ENCODE measurements around the gene DTX3L. TPM values are rescaled to one million over a fixed set of nuclear protein-coding genes. Genes with fewer than 3 reads are reported as not detected.

The DTX3L gene
- total RNA-seq, 1 experiment from 2014 or later: 24.9 TPM

DNA sequence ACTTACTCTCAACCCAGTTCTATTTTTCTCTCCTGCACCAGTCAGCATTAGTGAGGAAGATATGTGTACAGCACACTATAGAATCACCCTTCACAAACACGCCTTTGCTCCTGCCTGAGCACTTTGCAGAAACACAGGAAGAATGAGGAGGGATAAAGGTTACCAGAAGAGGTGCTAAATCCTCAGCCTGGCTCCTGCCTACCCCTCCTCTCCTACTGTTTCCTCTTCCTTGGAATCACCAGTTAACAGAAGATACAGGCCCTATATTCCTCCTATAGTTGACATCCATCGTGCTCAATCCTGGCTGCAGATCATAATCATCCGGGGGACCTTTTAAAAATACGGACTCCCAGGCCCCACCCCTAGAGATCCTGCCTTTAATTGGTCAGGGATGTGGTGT is 42.2 kb downstream of the DTX3L start:
- no peak for DNase-seq (ENCODE audit: low read depth)

DNA sequence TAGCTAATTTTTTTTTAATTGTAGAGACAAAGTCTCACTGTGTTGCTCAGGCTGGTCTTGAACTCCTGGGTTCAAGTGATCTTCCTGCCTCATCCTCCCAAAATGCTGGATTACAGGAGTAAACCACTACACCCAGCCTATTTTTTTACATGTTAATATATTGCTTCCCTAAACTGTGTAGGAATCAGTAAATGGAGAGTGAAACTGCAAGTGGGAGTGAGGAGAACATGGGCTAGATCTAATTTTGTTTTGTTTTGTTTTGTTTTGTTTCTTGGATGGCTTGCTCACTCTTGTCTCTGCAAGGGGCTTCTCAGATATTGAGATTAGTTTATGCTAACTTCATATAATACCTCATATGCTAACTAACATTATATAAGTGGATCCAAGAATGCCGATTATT is 44.8 kb downstream of the DTX3L start:
- DNase-seq (ENCODE audit: low read depth): no peak

DNA sequence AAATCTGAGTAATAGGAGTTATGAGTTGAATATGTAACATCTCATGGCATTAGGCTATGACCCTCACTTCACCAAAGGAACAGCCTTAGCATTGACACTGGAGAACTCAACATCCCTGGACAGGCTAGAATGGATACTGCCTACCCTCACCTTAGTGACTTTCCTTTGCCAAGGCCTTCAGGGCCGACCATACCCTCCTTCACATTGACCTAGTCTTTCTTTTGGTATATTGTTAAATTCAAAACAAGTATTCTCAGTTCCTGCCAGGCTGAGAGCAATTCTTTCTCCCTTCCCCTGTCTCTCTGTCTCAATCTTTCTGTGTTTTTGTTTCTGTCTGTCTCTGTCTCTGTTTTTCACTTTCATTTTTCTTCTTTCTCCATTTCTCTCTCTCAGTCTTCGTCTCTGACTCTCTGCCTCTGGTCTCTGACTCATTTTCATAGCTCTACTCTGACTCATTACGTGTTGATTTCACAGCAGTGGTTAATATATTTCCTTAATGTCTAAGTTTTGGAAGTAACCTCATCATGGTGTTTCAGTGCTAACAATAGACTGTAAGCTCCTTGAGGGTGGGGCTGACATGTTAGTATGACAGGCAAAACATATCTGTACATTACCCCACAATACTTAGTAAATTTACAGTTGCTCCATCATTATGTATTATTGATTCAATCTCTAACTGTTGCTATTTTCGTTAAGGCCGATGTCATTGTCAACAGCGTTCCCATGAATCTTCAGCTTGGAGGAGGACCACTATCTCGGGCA is 45.8 kb downstream of the DTX3L start:
- DNase-seq (ENCODE audit: low read depth): peak; percentile 85

DNA sequence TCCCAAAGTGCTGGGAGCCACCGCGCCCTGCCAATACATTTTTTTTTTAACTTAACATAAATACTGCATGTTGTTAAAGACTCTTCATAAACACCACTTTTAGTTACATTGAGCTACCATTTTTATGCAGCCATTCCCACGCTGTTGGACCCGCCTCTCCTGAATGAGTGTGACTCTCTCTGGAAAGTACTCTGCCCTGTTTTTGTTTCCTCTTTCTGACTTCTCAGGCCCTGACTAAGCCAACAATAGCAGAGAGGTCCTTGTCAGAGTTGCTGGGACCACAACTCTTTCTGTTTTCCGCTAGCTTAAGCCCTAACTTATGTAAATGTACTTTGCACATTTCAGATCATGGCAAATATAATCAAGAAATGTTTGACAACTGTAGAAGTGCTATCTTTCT is 48.6 kb downstream of the DTX3L start:
- no peak for DNase-seq (ENCODE audit: low read depth)

DNA sequence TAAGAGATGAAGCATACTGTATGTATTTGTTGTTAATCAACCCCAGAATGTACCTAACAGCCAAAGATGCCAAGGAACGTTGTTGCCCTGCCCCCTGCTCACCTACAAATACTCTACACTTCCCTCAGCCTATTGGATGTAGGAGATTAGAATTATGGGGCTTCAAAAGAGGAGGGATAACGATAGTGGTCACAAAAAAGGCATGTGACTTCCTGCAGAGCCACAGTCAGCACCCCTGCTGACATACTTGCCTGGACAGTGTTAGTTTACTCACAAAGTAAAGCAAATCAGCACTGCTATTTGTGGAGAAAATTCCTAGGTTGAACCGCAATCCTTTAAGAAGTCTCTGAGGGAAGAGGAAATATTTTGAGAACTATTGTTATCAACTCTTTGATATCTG is 51.2 kb downstream of the DTX3L start:
- no peak for DNase-seq (ENCODE audit: low read depth)

DNA sequence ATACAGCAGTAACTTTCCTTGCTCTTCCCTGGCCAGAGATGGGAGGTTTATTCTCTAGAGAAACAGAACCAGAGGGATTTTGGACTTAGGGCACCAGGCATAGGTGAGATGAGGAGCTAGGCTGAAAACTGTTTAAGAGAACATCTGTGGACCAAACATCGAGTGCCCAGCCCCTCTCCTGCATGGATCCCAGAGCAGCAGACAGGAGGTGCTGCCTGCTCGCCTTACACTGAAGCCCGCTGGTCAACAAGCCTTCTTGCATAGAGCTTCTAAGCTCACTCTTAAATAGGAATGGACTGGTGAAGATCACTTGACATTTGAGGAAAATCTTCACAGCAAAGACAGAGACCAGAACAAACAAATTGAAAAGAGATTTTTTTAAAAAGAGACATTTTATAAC is 54.5 kb downstream of the DTX3L start:
- DNase-seq (ENCODE audit: low read depth): no peak

DNA sequence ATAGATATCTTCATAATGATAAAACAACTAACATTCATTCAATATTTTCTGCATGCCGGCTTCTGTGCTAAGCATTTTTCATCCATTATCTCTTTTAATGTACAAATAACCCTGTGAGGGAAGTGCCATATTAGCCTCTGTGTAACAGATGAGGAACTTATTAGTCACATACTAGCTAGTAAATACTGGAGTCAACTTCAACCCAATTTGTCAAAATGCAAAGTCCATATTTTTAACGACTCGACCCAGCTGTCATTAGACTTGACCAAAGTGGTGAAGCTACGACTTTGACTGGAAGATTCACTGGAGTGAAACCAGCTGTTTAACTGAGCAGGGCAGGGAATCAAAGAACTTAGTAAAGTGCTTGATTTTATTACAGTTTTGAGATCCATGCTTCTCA is 54.9 kb downstream of the DTX3L start:
- DNase-seq (ENCODE audit: low read depth): no peak

DNA sequence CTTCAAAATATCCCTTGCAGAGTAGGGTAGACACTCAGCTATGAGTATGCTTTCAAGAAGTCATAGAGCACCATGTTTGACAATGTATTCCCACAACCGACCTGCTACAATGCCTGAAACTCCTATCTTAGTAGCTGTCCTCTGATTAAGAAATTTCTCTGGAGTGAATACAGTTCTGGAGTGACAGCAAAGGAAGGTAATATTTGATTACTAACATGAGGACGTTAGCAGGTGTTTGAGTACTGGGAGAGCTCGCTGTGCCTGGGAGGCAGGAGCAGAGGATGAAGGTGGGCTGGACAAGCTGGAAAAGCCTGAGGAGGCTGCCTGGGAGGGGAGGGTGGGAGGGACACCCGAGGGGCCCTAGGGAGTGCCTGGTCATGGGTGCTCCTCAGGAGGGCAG is 56.3 kb downstream of the DTX3L start:
- no peak for DNase-seq (ENCODE audit: low read depth)

DNA sequence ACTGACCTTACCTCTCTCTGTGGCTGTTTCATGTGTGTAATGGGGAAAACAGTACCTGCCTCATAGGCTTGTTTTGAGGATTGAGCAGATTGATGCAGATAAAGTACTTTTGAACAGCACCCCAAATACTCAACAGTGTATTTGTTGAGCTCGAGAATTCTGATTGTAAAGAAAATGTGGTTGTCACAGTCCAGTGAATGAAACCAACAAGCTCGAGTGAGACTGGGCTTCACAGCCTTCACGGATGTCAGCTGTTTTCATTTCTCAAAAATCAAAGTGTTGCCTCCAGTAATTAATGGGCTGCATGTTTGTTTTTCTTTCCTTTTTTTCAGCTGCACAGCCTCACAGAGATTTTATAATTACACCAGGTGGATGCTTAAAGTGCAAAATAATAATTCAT is 57.0 kb downstream of the DTX3L start:
- DNase-seq (ENCODE audit: low read depth): no peak

DNA sequence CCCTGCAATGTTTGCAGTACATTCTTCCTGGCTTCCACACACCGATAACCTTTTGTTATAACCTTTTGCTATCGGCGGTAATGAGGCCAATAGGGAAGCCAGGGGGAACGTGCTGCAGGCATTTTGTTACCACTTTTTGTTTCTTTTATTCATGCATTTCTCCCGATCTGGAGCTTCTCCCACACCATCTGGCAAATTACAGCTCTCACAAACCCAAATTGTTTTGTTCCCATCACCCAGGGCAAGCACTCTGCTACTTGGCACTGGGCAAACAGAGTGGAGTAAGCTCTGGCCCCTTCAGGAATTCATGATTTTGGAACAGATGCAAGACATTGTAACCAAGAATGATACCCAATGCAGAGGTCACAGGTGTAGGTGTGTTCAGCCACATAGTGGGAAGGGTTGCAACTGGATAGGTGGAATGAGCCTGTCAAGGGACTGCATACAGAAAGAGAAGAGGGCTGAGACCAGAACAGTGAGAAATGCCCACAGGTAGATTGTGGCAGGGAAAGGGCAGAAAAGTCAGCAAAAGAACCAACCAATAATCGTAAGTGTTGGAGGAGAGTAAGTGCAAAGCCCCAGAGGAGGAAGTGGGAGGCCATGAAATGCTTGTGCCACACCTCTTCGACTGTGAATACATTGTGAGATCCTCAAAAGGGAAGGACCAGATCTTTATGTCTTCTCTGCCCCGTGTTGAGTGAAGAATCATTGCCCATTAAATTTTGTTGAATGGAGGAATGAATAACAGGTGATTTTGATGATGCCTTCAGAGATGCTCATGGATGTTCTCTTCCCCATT is 59.1 kb downstream of the DTX3L start:
- DNase-seq (ENCODE audit: low read depth): no peak

Other genes starting within 250 kb of the DTX3L start
- gene CSTA, start 239.1 kb upstream of the DTX3L start, total RNA-seq (2014; rRNA removed; shearing (Covaris generic)): 0.72 and 0.78 TPM in 2 replicates
- gene MIX23, start 181.1 kb upstream of the DTX3L start, total RNA-seq (2014; rRNA removed; shearing (Covaris generic)): 66.8 and 99.6 TPM in 2 replicates
- gene FAM162A, start 180.2 kb upstream of the DTX3L start, total RNA-seq (2014; rRNA removed; shearing (Covaris generic)): 72.1 and 87.6 TPM in 2 replicates
- 6.2 and 9.4 TPM in 2 replicates for gene WDR5B, start 148.3 kb upstream of the DTX3L start, total RNA-seq (2014; rRNA removed; shearing (Covaris generic))
- gene KPNA1, start 49.4 kb upstream of the DTX3L start, total RNA-seq (2014; rRNA removed; shearing (Covaris generic)): 33.3 and 34.7 TPM in 2 replicates
- 17.4 and 22.1 TPM in 2 replicates for gene PARP9, start within 50 bp of the DTX3L start, total RNA-seq (2014; rRNA removed; shearing (Covaris generic))
- gene PARP15, start 13.3 kb downstream of the DTX3L start, total RNA-seq (2014; rRNA removed; shearing (Covaris generic)): 0.10 TPM in 1 of 2 replicates, not detected in the other
- 73.7 and 113 TPM in 2 replicates for gene PARP14, start 116.5 kb downstream of the DTX3L start, total RNA-seq (2014; rRNA removed; shearing (Covaris generic))
- gene HSPBAP1, start 229.5 kb downstream of the DTX3L start, total RNA-seq (2014; rRNA removed; shearing (Covaris generic)): 6.2 and 6.7 TPM in 2 replicates
- 10.6 and 12.1 TPM in 2 replicates for gene SLC49A4, start 230.7 kb downstream of the DTX3L start, total RNA-seq (2014; rRNA removed; shearing (Covaris generic))

Data from RPMI7951 (cell line).